K562 (cell line): ENCODE results near the gene FAM83F. TPM values are rescaled to one million over a fixed set of nuclear protein-coding genes. Genes with fewer than 3 reads are reported as not detected.

Experiments used
- KDM5B ChIP-seq: fragments of 200-600 bp; sonication (generic); IDR thresholded peaks from 2 replicates; pipeline ENCODE4 v1.6.1; 2012; ENCODE audit warnings: low read depth, mild to moderate bottlenecking, moderate library complexity, low read length, control low read depth, inconsistent platforms; ENCODE audit not compliant: insufficient replicate concordance
- NFE2L1 ChIP-seq: fragments of 450-650 bp; IDR thresholded peaks from 2 replicates; pipeline ENCODE4 v1.6.1; 2016; ENCODE audit warnings: missing genetic modification characterization, low read depth, mild to moderate bottlenecking, missing compliant biosample characterization, moderate library complexity, borderline replicate concordance
- NR1H2 ChIP-seq: sonication (generic); formaldehyde crosslinking; IDR thresholded peaks from 2 replicates; pipeline ENCODE4 v1.4.0; 2020; ENCODE audit warnings: mild to moderate bottlenecking, missing genetic modification reagents
- POLR3G ChIP-seq: IDR thresholded peaks from 2 replicates; pipeline ENCODE4 v1.6.1; 2011; ENCODE audit not compliant: insufficient read length, insufficient replicate concordance; ENCODE audit errors: extremely low read depth
- U2AF1 ChIP-seq: fragments of 200-400 bp; formaldehyde crosslinking; optimal IDR thresholded peaks from 2 replicates; pipeline ENCODE3; 2017; ENCODE audit warnings: mild to moderate bottlenecking, low read depth, low read length, moderate library complexity
- ZNF212 ChIP-seq: fragments of 450-650 bp; formaldehyde crosslinking; IDR thresholded peaks from 2 replicates; pipeline ENCODE4 v1.4.0; 2020; ENCODE audit warnings: mild to moderate bottlenecking
- ZNF830 ChIP-seq: fragments of 250-450 bp; sonication (Bioruptor Pico); IDR thresholded peaks from 2 replicates; pipeline ENCODE4 v1.5.0; 2021; ENCODE audit warnings: mild to moderate bottlenecking
- polyA plus RNA-seq, 8 experiments: library from polyadenylated mRNA; depleted of rRNA in 4 of 8; stranded (reverse) in 5 of 8; unstranded in 3 of 8; fragments of >200 nt; fragmentation: Nextera tagmentation in 2 of 8; fragmentation: Illumina TruSeq in 1 of 8; extraction: Ambion mirVana in 2 of 8; extraction: Trizol in 1 of 8; gene quantifications; 2 replicates each; pipeline versions ENCODE4 v1.2.1 to v1.2.3, GENCODE V29; 2011 to 2014; ENCODE audit warnings: inconsistent platforms in 1 of 8, missing spikeins in 1 of 8
- total RNA-seq, 7 experiments: library from RNA; depleted of rRNA in 6 of 7; stranded (reverse); fragments of >200 nt in 6 of 7; fragmentation: Illumina TruSeq in 2 of 7; extraction: Trizol in 2 of 7; gene quantifications; 2 replicates each; pipeline versions ENCODE4 v1.2.1 to v1.2.3, GENCODE V29; 2011 to 2021; ENCODE audit warnings: low replicate concordance in 1 of 7
- TF ChIP-seq, protein P1 (sequence below), 3 experiments: fragments of 200-800 bp in 1 of 3; fragments of 250-450 bp in 1 of 3; fragments of 450-650 bp in 1 of 3; sonication (Bioruptor Pico) in 1 of 3; sonication (Bioruptor generic) in 1 of 3; formaldehyde crosslinking in 1 of 3; IDR thresholded peaks; 2 replicates each; pipeline versions ENCODE4 v1.6.1 to v1.8.0; 2016 to 2022; ENCODE audit warnings: mild to moderate bottlenecking in 2 of 3, missing genetic modification characterization in 2 of 3, missing compliant biosample characterization in 1 of 3, moderate library complexity in 1 of 3
- TF ChIP-seq, protein P2 (sequence below): fragments of 250-450 bp; sonication (Bioruptor Pico); IDR thresholded peaks from 2 replicates; pipeline ENCODE4 v1.8.0; 2022; ENCODE audit warnings: inconsistent platforms
- TF ChIP-seq, protein P3 (sequence below): fragments of 250-450 bp; sonication (Bioruptor Pico); IDR thresholded peaks from 2 replicates; pipeline ENCODE4 v1.4.0; 2020
- TF ChIP-seq, protein P4 (sequence below): sonication (generic); formaldehyde crosslinking; IDR thresholded peaks from 2 replicates; pipeline ENCODE4 v1.8.0; 2022; ENCODE audit warnings: mild to moderate bottlenecking, missing genetic modification reagents

FAM83F gene
- total and polyA plus RNA-seq, 9 of the 15 experiments (the other 6 are each of a cell fraction or from before 2014, with no cell fraction given), result under 0.01 to 0.13 (median 0.04) TPM; not detected in 1

DNA sequence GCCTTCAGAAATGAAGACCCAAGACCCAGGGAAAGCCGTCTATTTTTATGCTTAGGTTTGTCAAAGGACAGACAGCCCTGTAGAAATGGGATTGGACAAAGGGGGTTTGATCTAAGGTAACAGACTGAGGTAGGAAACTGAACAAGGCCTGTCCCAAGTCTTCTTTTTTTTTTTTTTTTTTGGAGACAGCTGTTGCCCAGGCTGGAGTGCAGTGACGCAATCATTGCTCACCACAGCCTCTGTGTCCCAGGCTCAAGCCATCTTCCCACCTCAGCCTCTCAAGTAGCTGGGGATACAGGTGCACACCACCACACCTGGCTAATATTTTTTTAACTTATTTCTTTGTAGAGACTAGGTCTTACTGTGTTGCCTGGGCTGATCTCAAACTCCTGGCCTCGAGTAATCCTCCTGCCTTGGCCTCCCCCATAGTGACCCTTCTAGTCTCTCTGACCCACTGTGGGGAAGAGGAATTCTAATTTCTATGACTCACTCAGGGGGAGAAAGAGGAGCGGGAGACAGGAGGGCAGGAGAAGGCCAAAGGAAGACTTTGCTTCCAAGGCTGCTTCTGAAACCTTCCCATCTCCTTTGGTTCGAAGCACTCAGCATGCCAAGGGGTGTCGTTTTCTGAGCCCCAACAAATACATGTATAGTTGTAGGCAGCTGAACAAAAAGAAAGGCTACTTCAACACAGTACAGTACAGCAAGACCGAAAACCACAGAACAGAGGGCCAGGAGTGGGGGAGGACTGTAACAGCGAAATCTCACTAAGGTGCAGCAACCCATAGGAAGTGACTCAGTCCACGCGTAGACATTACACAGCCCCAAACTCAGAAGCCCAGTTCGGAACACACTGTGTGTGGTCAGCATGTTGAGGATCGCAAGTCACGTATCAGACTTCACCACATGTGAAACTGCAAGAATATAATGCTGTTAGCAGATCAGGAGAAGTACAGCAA, 33.7 kb upstream of the FAM83F start (continued):
- TF ChIP-seq, protein P1, sequence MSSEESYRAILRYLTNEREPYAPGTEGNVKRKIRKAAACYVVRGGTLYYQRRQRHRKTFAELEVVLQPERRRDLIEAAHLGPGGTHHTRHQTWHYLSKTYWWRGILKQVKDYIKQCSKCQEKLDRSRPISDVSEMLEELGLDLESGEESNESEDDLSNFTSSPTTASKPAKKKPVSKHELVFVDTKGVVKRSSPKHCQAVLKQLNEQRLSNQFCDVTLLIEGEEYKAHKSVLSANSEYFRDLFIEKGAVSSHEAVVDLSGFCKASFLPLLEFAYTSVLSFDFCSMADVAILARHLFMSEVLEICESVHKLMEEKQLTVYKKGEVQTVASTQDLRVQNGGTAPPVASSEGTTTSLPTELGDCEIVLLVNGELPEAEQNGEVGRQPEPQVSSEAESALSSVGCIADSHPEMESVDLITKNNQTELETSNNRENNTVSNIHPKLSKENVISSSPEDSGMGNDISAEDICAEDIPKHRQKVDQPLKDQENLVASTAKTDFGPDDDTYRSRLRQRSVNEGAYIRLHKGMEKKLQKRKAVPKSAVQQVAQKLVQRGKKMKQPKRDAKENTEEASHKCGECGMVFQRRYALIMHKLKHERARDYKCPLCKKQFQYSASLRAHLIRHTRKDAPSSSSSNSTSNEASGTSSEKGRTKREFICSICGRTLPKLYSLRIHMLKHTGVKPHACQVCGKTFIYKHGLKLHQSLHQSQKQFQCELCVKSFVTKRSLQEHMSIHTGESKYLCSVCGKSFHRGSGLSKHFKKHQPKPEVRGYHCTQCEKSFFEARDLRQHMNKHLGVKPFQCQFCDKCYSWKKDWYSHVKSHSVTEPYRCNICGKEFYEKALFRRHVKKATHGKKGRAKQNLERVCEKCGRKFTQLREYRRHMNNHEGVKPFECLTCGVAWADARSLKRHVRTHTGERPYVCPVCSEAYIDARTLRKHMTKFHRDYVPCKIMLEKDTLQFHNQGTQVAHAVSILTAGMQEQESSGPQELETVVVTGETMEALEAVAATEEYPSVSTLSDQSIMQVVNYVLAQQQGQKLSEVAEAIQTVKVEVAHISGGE (CRISPR knock-in tag; IDR thresholded peaks at IDR 0.05), result no peak; a peak in 1 of 6 replicates
- TF ChIP-seq, protein P2, sequence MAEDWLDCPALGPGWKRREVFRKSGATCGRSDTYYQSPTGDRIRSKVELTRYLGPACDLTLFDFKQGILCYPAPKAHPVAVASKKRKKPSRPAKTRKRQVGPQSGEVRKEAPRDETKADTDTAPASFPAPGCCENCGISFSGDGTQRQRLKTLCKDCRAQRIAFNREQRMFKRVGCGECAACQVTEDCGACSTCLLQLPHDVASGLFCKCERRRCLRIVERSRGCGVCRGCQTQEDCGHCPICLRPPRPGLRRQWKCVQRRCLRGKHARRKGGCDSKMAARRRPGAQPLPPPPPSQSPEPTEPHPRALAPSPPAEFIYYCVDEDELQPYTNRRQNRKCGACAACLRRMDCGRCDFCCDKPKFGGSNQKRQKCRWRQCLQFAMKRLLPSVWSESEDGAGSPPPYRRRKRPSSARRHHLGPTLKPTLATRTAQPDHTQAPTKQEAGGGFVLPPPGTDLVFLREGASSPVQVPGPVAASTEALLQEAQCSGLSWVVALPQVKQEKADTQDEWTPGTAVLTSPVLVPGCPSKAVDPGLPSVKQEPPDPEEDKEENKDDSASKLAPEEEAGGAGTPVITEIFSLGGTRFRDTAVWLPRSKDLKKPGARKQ, result no peak
- TF ChIP-seq U2AF1 (no peak), NR1H2 (CRISPR knock-in tag) (no peak), ZNF212 (CRISPR knock-in tag) (no peak), KDM5B (no peak), ZNF830 (no peak), POLR3G (no peak), NFE2L1 (tag) (no peak)
- TF ChIP-seq, protein P3, sequence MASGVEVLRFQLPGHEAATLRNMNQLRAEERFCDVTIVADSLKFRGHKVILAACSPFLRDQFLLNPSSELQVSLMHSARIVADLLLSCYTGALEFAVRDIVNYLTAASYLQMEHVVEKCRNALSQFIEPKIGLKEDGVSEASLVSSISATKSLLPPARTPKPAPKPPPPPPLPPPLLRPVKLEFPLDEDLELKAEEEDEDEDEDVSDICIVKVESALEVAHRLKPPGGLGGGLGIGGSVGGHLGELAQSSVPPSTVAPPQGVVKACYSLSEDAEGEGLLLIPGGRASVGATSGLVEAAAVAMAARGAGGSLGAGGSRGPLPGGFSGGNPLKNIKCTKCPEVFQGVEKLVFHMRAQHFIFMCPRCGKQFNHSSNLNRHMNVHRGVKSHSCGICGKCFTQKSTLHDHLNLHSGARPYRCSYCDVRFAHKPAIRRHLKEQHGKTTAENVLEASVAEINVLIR (CRISPR knock-in tag), result 0 out of 2 replicates have a peak, but pooled peaks have one; percentile 14
- TF ChIP-seq, protein P4, sequence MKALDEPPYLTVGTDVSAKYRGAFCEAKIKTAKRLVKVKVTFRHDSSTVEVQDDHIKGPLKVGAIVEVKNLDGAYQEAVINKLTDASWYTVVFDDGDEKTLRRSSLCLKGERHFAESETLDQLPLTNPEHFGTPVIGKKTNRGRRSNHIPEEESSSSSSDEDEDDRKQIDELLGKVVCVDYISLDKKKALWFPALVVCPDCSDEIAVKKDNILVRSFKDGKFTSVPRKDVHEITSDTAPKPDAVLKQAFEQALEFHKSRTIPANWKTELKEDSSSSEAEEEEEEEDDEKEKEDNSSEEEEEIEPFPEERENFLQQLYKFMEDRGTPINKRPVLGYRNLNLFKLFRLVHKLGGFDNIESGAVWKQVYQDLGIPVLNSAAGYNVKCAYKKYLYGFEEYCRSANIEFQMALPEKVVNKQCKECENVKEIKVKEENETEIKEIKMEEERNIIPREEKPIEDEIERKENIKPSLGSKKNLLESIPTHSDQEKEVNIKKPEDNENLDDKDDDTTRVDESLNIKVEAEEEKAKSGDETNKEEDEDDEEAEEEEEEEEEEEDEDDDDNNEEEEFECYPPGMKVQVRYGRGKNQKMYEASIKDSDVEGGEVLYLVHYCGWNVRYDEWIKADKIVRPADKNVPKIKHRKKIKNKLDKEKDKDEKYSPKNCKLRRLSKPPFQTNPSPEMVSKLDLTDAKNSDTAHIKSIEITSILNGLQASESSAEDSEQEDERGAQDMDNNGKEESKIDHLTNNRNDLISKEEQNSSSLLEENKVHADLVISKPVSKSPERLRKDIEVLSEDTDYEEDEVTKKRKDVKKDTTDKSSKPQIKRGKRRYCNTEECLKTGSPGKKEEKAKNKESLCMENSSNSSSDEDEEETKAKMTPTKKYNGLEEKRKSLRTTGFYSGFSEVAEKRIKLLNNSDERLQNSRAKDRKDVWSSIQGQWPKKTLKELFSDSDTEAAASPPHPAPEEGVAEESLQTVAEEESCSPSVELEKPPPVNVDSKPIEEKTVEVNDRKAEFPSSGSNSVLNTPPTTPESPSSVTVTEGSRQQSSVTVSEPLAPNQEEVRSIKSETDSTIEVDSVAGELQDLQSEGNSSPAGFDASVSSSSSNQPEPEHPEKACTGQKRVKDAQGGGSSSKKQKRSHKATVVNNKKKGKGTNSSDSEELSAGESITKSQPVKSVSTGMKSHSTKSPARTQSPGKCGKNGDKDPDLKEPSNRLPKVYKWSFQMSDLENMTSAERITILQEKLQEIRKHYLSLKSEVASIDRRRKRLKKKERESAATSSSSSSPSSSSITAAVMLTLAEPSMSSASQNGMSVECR, result 0 out of 2 replicates have a peak, but pooled peaks have one; percentile 11
